ENCODE results near the gene ADAMTS14. TPM values are rescaled to one million over a fixed set of nuclear protein-coding genes. Genes with fewer than 3 reads are reported as not detected.

The ADAMTS14 gene
- polyA plus RNA-seq, 1 donor (not counting 4 experiments of a cell fraction or from before 2014, with no cell fraction given), result 0.09 TPM

GRCh38 chr10:70698211-70698610 lies 25.9 kb downstream of the ADAMTS14 start:
- Histone ChIP-seq H3K9me1 (ENCODE audit: control insufficient read depth, extremely low read depth, insufficient read depth, low read length) (no peaks in the 10 kb centered on the region), H3K36me3 (ENCODE audit: control insufficient read depth in 2 of 2, extremely low read depth in 1 of 2, insufficient read depth in 2 of 2, low read length in 2 of 2) (no peaks in the 10 kb centered on the region), H3K9ac (ENCODE audit: control insufficient read depth, extremely low read depth, insufficient read depth, low read length) (no peak overlapping the region), H3K4me1 (ENCODE audit: control insufficient read depth, extremely low read depth, insufficient read depth, low read length) (peaks cover 9% of the 10 kb centered on the region), H3K4me3 (ENCODE audit: control insufficient read depth in 2 of 3, extremely low read depth in 1 of 3, insufficient read depth in 2 of 3, low read depth in 1 of 3, low read length in 3 of 3) (no peak overlapping the region), H3K27ac (ENCODE audit: control insufficient read depth, insufficient read depth, low read length) (no peak overlapping the region), H4K20me1 (ENCODE audit: control insufficient read depth, extremely low read depth, insufficient read depth, low read length) (no peaks in the 10 kb centered on the region), H3K79me2 (ENCODE audit: control insufficient read depth, insufficient read depth, low read length) (no peaks in the 10 kb centered on the region), H3K9me3 (ENCODE audit: control insufficient read depth, low read depth, low read length) (no peaks in the 10 kb centered on the region), H3K4me2 (ENCODE audit: control insufficient read depth, extremely low read depth, insufficient read depth, low read depth, low read length) (no peak overlapping the region), H3K27me3 (ENCODE audit: control insufficient read depth, extremely low read depth, insufficient read depth, low read length) (peaks cover 23% of the 10 kb centered on the region), H2AFZ (ENCODE audit: control insufficient read depth, low read length) (no peak overlapping the region)
- no peak for TF ChIP-seq EZH2 (IDR thresholded peaks at IDR 0.05; ENCODE audit: low read length)
- no peak for TF ChIP-seq CTCF (optimal IDR thresholded peaks at IDR 0.05 in 1 of 3, IDR thresholded peaks at IDR 0.05 in 1 of 3, conservative IDR thresholded peaks at IDR 0.05 in 1 of 3; ENCODE audit: extremely low read depth in 1 of 3, insufficient read depth in 2 of 3, low read length in 3 of 3)
- no peak for FAIRE-seq
- dilution Hi-C loops (cut with MboI; ENCODE audit: extremely low pct_ligation_motif_present, low sequenced_read_pairs), result no loop called here
- no peak for DNase-seq (ENCODE audit: low read depth, low spot score)

- H3K9ac ChIP-seq (ENCODE audit: control insufficient read depth, extremely low read depth, insufficient read depth, low read length), result no peak overlapping the region
- no peaks in the 10 kb centered on the region for H3K9me3 ChIP-seq (ENCODE audit: control insufficient read depth, low read depth, low read length)
- peaks cover 18% of the 10 kb centered on the region for H3K27me3 ChIP-seq (ENCODE audit: control insufficient read depth, extremely low read depth, insufficient read depth, low read length)
- DNase-seq (ENCODE audit: low read depth, low spot score) (no peak), FAIRE-seq (no peak)
- no peak overlapping the region for H3K27ac ChIP-seq (ENCODE audit: control insufficient read depth, insufficient read depth, low read length)
- H3K4me1 ChIP-seq (ENCODE audit: control insufficient read depth, extremely low read depth, insufficient read depth, low read length), result peaks cover 9% of the 10 kb centered on the region
- no peak overlapping the region for H2AFZ ChIP-seq (ENCODE audit: control insufficient read depth, low read length)
- no peaks in the 10 kb centered on the region for H3K79me2 ChIP-seq (ENCODE audit: control insufficient read depth, insufficient read depth, low read length)
- H3K4me2 ChIP-seq (ENCODE audit: control insufficient read depth, extremely low read depth, insufficient read depth, low read depth, low read length), result no peak overlapping the region
- H3K9me1 ChIP-seq (ENCODE audit: control insufficient read depth, extremely low read depth, insufficient read depth, low read length), result no peaks in the 10 kb centered on the region
- no peaks in the 10 kb centered on the region for H3K36me3 ChIP-seq (ENCODE audit: control insufficient read depth in 2 of 2, extremely low read depth in 1 of 2, insufficient read depth in 2 of 2, low read length in 2 of 2)
- dilution Hi-C loops (cut with MboI; ENCODE audit: extremely low pct_ligation_motif_present, low sequenced_read_pairs), result no loop called here
- no peak overlapping the region for H3K4me3 ChIP-seq (ENCODE audit: control insufficient read depth in 2 of 3, extremely low read depth in 1 of 3, insufficient read depth in 2 of 3, low read depth in 1 of 3, low read length in 3 of 3)
- H4K20me1 ChIP-seq (ENCODE audit: control insufficient read depth, extremely low read depth, insufficient read depth, low read length), result no peaks in the 10 kb centered on the region
- no peak for TF ChIP-seq EZH2 (IDR thresholded peaks at IDR 0.05; ENCODE audit: low read length)
- TF ChIP-seq CTCF (optimal IDR thresholded peaks at IDR 0.05 in 1 of 3, IDR thresholded peaks at IDR 0.05 in 1 of 3, conservative IDR thresholded peaks at IDR 0.05 in 1 of 3; ENCODE audit: extremely low read depth in 1 of 3, insufficient read depth in 2 of 3, low read length in 3 of 3), result no peak
Measured at GRCh38 chr10:70699063-70699658, 26.9 kb downstream of the ADAMTS14 start.
